ENCODE measurements around the gene FA2H. TPM values are rescaled to one million over a fixed set of nuclear protein-coding genes. Genes with fewer than 3 reads are reported as not detected.

Gene FA2H
- total and polyA plus RNA-seq, 2 of the 13 experiments (the other 11 are each of a cell fraction or from before 2014, with no cell fraction given) = 0.20 TPM; not detected in 1

DNA sequence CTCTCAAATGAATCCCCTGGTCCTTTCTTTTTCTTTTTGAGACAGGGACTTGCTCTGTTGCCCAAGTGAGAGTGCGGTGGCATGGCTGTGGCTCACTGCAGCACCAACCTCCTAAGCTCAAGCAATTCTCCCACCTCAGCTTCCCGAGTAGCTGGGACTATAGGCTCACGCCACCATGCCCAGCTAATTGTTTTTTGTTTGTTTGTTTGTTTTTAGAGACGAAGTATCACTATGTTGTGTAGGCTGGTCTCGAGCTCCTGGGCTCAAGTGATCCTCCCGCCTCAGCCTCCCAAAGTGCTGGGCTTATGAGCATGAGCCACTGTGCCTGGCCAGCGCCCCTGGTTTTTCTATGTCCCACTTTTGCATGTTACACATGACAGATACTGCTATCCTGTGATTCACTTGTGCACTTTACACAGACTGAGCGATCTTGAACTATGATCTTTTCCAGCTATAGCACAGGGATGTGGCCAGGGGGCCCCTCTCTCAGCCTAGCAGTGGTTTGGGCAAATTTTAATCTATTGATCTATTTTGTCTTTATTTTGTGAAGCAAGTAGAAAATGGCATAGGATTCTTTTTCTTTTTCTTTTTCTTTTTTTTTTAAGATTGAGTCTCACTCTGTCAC is 42.7 kb downstream of the FA2H start (continued):
- TF ChIP-seq, protein P1, sequence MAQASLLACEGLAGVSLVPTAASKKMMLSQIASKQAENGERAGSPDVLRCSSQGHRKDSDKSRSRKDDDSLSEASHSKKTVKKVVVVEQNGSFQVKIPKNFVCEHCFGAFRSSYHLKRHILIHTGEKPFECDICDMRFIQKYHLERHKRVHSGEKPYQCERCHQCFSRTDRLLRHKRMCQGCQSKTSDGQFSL (CRISPR knock-in tag; IDR thresholded peaks at IDR 0.05) = no peak
- TF ChIP-seq ZNF205 (CRISPR knock-in tag; IDR thresholded peaks at IDR 0.05) (0 out of 2 replicates have a peak, but pooled peaks have one; percentile 52), FOXA3 (CRISPR knock-in tag; IDR thresholded peaks at IDR 0.05) (peak; percentile 63), LCORL (IDR thresholded peaks at IDR 0.05) (no peak), LCORL (CRISPR knock-in tag; IDR thresholded peaks at IDR 0.05) (peak; percentile 64; the same call in 1 of the 2 replicates), PHF21A (CRISPR knock-in tag; IDR thresholded peaks at IDR 0.05) (peak; percentile 53), ASH2L (IDR thresholded peaks at IDR 0.05; ENCODE audit: insufficient read length, low read depth, low read length) (peak; percentile 33), GATAD2A (CRISPR knock-in tag; IDR thresholded peaks at IDR 0.05) (peak; percentile 54; the same call in 1 of the 2 replicates), POLR2AphosphoS2 (IDR thresholded peaks at IDR 0.05; ENCODE audit: low read depth, low read length) (no peak), RXRB (CRISPR knock-in tag; IDR thresholded peaks at IDR 0.05; ENCODE audit: borderline replicate concordance) (peak; percentile 62), NBN (conservative IDR thresholded peaks at IDR 0.05) (no peak), ZNF264 (CRISPR knock-in tag; IDR thresholded peaks at IDR 0.05) (peak; percentile 85), ZNF724P (CRISPR knock-in tag; IDR thresholded peaks at IDR 0.05; ENCODE audit: borderline replicate concordance) (no peak), ZNF746 (CRISPR knock-in tag; IDR thresholded peaks at IDR 0.05) (no peak), ZNF768 (CRISPR knock-in tag; IDR thresholded peaks at IDR 0.05) (no peak)
- TF ChIP-seq, protein P2, sequence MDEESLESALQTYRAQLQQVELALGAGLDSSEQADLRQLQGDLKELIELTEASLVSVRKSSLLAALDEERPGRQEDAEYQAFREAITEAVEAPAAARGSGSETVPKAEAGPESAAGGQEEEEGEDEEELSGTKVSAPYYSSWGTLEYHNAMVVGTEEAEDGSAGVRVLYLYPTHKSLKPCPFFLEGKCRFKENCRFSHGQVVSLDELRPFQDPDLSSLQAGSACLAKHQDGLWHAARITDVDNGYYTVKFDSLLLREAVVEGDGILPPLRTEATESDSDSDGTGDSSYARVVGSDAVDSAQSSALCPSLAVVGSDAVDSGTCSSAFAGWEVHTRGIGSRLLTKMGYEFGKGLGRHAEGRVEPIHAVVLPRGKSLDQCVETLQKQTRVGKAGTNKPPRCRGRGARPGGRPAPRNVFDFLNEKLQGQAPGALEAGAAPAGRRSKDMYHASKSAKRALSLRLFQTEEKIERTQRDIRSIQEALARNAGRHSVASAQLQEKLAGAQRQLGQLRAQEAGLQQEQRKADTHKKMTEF (CRISPR knock-in tag; IDR thresholded peaks at IDR 0.05) = 0 out of 2 replicates have a peak, but pooled peaks have one; percentile 26
- TF ChIP-seq, protein P3, sequence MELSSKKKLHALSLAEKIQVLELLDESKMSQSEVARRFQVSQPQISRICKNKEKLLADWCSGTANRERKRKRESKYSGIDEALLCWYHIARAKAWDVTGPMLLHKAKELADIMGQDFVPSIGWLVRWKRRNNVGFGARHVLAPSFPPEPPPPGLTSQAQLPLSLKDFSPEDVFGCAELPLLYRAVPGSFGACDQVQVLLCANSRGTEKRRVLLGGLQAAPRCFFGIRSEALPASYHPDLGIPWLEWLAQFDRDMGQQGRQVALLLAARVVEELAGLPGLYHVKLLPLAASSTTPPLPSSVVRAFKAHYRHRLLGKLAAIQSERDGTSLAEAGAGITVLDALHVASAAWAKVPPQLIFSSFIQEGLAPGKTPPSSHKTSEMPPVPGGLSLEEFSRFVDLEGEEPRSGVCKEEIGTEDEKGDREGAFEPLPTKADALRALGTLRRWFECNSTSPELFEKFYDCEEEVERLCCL (CRISPR knock-in tag; IDR thresholded peaks at IDR 0.05; ENCODE audit: borderline replicate concordance) = no peak
- TF ChIP-seq, protein P4, sequence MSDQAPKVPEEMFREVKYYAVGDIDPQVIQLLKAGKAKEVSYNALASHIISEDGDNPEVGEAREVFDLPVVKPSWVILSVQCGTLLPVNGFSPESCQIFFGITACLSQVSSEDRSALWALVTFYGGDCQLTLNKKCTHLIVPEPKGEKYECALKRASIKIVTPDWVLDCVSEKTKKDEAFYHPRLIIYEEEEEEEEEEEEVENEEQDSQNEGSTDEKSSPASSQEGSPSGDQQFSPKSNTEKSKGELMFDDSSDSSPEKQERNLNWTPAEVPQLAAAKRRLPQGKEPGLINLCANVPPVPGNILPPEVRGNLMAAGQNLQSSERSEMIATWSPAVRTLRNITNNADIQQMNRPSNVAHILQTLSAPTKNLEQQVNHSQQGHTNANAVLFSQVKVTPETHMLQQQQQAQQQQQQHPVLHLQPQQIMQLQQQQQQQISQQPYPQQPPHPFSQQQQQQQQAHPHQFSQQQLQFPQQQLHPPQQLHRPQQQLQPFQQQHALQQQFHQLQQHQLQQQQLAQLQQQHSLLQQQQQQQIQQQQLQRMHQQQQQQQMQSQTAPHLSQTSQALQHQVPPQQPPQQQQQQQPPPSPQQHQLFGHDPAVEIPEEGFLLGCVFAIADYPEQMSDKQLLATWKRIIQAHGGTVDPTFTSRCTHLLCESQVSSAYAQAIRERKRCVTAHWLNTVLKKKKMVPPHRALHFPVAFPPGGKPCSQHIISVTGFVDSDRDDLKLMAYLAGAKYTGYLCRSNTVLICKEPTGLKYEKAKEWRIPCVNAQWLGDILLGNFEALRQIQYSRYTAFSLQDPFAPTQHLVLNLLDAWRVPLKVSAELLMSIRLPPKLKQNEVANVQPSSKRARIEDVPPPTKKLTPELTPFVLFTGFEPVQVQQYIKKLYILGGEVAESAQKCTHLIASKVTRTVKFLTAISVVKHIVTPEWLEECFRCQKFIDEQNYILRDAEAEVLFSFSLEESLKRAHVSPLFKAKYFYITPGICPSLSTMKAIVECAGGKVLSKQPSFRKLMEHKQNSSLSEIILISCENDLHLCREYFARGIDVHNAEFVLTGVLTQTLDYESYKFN (CRISPR knock-in tag; conservative IDR thresholded peaks at IDR 0.05) = peak; percentile 91
- TF ChIP-seq, protein P5, sequence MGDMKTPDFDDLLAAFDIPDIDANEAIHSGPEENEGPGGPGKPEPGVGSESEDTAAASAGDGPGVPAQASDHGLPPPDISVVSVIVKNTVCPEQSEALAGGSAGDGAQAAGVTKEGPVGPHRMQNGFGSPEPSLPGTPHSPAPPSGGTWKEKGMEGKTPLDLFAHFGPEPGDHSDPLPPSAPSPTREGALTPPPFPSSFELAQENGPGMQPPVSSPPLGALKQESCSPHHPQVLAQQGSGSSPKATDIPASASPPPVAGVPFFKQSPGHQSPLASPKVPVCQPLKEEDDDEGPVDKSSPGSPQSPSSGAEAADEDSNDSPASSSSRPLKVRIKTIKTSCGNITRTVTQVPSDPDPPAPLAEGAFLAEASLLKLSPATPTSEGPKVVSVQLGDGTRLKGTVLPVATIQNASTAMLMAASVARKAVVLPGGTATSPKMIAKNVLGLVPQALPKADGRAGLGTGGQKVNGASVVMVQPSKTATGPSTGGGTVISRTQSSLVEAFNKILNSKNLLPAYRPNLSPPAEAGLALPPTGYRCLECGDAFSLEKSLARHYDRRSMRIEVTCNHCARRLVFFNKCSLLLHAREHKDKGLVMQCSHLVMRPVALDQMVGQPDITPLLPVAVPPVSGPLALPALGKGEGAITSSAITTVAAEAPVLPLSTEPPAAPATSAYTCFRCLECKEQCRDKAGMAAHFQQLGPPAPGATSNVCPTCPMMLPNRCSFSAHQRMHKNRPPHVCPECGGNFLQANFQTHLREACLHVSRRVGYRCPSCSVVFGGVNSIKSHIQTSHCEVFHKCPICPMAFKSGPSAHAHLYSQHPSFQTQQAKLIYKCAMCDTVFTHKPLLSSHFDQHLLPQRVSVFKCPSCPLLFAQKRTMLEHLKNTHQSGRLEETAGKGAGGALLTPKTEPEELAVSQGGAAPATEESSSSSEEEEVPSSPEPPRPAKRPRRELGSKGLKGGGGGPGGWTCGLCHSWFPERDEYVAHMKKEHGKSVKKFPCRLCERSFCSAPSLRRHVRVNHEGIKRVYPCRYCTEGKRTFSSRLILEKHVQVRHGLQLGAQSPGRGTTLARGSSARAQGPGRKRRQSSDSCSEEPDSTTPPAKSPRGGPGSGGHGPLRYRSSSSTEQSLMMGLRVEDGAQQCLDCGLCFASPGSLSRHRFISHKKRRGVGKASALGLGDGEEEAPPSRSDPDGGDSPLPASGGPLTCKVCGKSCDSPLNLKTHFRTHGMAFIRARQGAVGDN (CRISPR knock-in tag; IDR thresholded peaks at IDR 0.05) = 0 out of 2 replicates have a peak, but pooled peaks have one; percentile 23
